GM18520 (cell line): ENCODE measurements around the gene PUS10.
"Not testable (repeated sequence)": the region's sequence is repeated elsewhere in the genome, so short reads cannot be mapped to it uniquely, and the experiment has no call there.

Source experiments
- ATAC-seq: cut with Tn5 transposase; IDR thresholded peaks from one replicate; pipeline ENCODE4 v1.9.1; 2021; ENCODE audit not compliant: unreplicated experiment

Gene PUS10

DNA sequence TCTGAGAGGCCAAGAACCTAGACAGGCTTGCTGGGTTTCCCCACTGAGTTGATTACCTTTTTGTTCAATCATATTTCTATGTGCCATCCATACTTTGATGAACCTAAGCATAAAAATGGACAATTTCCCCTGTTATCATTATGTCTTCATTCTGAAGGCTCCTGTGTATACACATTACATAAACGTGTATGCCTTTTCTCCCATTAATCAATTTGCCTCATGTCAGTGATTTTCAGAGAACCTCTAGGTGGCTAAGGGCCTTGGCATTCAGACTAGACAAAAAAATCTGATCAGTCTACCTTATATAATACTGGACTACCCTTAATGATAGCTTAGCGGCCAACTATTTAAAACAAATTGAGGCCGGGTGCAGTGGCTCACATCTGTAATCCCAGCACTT, 4.7 kb downstream of the PUS10 start:
- ATAC-seq: no peak

DNA sequence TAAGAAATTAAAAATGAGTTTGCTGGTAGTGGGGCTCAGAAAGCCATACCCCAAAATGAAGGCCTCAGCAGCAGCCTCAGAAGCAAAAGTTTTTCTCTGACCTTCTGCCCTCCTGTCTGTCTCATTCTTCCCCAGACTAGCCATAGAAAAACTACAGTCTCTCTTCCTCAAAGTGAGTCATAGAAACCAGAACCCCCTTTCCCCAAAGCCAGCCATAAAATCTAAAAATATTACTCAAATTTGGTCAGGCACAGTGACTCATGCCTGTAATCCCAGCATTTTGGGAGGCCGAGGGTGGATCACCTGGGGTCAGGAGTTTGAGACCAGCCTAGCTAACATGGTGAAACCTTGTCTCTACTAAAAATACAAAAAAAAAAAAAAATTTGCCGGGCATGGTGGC, 5.8 kb downstream of the PUS10 start:
- not testable (repeated sequence) for ATAC-seq

DNA sequence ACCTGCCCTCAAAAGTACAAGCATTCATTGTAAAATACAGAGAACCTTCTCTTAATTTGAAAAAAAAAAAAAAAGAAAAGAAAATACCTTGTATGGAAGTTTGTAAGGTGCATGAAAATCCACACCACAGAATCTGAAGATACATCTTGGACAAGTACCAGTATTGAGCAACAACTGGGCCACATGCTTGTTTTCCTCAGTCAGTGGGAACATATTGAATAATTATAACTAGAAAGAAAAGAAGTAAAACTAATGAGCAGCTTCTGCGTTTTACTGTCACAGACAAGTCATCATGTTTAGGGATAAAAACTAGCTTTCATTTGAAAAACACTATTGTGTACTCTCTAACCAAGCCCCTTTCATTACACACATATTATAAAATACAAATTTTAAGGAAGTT, 6.4 kb downstream of the PUS10 start:
- ATAC-seq: no peak

DNA sequence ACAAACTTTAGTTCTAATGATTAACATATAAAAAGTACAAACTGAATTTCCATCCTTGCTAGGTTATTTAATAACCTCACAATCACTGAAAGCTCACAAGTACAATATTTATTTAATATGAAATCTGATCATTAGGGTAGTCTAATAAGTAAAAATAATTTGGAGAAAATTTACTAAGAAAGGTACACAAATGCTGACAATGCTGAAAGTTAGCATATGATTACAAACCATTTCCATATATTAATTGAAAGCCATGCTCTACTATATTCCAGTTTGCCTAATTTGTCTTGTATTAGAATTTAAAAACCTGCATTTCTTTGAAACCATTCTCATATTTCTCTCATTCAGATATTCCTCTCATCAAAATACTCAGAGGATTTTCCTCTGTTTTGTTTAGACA, 8.7 kb downstream of the PUS10 start:
- ATAC-seq: no peak

DNA sequence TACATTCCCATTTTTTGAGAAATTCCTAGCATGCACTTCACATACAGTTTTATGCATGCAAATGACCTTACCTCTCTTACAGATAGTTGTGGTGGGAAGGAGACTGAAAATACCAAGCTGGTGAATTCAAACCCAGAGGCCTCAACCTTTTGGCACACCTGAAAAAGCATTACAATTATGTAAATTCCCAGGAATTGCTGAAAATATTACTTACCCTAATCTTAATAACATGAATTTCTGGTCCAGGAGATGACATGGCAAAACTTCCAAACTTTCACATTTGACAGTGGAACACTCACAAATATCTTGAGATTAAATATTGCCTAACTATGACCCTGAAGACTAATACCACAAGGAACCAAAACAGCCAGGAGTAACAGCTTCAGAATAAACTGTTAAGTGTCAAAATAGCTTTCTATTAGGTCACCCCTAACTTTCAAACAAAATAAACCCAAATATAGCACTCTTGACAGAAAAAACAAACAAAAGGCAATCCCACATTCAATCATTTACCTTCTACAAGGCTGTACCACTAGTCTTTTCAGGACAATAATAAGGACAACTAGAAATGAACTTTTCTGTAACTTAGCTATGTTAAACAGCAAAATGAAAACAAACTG, 11.5 kb downstream of the PUS10 start:
- ATAC-seq: no peak

DNA sequence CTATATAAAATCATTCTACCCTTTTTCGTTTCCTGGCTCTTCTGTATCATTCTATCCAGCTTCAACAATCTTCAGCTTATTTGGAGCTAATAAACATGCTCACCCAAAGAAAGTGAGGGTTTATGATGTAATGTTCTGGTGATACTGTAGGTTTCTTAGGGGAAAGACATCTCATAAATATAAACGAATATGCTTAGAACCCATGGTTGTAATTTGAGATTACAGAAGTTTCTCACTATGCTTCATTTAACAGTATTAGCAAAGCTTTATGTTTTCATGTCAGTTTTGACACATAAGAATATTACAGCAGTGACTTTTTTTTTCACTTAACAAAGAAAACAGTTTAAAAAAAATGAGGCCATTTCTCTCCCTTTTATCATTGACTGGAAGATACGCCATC, 12.3 kb downstream of the PUS10 start:
- no peak for ATAC-seq

DNA sequence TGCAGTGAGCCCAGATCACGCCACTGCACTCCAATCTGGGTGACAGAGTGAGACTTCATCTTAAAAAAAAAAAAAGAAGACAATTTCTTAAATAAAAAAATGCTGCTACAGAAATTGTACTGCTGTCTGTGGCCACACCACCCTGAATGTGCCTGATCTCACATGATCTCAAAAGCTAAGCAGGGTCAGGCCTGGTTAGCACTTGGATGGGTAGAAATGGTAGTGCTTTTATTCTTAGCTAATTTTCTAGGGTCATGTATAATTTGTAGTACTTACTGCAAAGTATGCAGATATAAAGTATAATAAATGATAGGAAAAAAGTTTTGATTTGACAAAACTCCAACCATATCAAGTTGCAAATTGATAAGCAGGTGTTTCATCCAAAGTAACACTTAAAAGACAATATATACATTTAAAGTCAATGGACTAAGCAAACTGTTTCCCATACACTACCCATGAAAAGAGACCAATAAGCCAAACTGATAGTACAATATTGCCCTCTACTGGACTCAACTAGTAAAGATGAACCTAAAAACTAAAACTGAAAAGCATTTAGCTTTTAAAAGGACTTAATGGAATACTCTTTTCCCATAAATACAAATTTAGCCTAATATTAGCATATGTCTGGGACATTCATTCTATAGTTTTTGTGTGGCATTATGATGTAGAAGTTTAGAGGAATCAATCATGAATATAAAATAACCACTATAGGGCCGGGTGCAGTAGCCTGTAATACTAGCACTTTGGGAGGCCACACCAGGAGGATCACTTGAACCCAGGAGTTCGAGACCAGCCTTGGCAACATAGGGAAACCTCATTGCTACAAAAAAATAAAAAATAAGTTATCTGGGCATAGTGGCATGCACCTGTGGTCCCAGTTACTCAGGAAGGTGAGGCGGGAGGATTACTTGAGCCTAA, 19.2 kb downstream of the PUS10 start:
- no peak for ATAC-seq

DNA sequence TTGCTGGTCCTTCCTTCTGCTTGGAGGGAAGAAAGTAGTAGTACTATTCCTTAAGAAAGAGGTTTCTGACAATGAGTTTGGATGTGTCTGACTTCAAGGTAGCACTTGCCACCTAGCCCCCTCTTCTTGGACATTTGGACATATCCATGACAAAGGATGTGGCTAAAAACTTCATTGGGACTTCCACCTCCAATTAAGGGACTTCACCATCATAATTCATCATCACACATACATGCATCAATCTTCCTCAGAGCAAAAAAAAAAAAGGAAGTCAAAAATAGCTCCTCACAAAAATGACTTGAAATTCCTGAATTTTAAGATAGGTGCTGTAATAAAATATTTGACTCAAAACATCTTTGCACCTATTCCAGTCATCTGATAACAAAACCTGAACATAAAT, 23.9 kb downstream of the PUS10 start:
- ATAC-seq: no peak

DNA sequence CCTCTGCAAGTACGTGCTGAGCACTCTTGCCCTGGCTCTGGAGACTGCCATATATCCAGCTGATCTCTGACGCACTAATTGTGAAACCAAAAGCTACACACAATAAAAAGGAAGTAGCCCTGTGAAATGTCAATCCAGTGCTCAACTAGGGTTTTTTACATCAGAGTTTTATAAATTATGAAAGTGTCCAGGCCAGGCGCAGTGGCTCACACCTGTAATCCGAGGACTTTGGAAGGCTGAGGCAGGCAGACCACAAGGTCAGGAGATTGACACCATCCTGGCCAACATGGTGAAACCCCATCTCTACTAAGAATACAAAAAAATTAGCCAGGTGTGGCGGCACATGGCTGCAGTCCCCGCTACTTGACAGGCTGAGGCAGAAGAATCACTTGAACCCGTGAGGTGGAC, 25.1 kb downstream of the PUS10 start:
- peak; percentile 98 for ATAC-seq

DNA sequence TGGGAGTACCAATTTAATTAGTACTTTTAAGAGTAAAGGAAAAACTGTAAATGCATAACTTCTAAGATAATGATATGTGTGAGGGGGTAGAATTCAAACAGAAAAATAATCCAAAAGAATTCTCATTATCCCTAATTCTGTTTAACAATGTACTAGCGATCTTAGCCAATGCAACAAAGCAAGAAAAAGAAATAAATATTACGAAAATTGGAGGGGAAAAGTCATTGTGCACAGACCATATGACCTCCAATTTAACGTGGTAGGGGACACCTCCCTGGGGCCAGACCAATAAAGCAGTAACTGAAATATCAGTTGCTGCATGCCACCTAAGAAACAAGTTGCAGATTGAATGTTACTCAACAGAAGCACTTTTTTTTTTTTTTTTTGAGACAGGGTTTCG, 26.4 kb downstream of the PUS10 start:
- no peak for ATAC-seq

DNA sequence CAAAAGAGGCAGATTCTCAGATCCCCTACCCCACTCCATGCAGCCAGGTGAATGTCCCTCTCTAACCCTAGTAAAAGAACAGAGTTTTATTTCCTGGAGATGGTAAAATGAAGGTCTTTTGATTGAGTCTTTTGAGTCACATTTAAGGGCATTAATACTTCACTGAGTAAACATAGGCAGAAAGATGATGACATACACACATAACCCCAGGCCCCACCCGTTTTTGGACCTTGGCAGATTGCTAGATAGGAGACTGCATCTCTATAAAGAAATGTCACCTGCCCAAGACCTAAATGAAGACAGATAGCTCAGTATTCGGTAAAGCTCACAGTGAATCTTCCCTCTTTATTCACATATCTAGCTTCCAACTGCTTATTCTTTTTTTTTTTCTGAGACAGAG, 28.8 kb downstream of the PUS10 start:
- no peak for ATAC-seq

DNA sequence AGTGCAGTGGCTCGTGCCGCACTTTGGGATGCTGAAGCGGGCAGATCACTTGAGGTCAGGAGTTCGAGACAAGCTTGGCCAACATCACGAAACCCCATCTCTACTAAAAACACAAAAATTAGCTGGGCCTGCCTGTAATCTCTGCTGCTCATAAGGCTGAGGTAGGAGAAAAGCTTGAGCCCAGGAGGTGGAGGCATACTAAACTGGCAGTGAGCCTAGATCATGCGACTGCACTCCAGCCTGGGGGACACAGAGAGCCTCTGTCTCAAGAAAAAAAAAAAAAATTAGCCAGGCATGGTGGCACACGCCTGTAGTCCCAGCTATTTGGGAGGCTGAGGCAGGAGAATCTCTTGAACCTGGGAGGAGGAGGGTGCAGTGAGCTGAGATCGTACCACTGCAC, 30.4 kb downstream of the PUS10 start:
- ATAC-seq: not testable (repeated sequence)

DNA sequence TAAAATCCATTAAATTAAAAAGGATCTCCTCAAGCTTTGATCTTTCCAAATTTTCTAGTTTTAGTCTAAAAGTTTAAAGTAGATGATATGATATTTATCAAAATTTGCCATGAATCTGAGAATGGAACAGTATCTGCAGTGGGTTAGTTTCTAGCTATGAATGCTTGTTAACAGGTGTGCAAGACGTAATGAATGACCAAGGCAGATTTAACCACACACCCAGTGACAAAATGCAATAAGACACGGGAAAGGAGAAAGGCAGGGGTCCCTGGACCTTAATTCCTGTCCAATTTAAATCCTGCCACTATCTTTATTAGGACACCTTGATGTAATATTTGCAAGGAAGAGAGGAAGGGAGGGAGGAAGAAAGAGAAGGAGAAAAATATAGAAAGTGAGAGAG, 31.0 kb downstream of the PUS10 start:
- ATAC-seq: no peak

DNA sequence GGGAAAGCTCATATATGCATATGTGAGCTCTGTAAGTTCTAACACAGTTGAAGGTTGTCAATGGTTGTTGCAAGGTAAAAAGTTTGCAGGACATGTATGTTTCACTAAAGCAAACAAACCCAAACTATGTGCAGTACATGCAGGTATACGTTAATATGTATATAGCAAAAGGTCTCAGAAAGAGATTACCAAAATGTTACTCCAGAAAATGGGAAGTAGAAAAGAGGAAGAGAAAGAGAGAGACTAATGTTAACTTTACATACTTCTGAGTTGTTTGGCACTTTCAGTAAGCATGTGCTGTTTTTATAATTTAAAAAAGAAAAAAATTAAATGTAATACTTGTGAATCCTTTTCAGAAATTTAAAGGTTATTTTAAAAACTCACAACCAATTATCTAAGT, 33.3 kb downstream of the PUS10 start:
- ATAC-seq: no peak

DNA sequence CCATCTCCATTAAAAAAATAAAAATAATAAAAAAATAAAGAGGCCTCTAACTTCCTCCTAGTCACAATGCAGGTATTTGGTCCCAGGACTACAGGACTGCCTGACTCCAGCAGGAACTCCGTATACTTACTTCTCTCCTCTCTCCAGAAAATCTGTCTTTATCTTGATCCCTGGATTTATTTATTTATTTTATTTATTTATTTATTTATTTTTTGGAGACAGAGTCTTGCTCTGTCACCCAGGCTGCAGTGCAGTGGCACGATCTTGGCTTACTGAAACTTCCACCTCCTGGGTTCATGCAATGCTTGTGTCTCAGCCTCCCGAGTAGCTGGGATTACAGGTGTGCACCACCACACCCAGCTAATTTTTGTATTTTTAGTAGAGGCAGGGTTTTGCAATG, 36.0 kb downstream of the PUS10 start:
- ATAC-seq: not testable (repeated sequence)

DNA sequence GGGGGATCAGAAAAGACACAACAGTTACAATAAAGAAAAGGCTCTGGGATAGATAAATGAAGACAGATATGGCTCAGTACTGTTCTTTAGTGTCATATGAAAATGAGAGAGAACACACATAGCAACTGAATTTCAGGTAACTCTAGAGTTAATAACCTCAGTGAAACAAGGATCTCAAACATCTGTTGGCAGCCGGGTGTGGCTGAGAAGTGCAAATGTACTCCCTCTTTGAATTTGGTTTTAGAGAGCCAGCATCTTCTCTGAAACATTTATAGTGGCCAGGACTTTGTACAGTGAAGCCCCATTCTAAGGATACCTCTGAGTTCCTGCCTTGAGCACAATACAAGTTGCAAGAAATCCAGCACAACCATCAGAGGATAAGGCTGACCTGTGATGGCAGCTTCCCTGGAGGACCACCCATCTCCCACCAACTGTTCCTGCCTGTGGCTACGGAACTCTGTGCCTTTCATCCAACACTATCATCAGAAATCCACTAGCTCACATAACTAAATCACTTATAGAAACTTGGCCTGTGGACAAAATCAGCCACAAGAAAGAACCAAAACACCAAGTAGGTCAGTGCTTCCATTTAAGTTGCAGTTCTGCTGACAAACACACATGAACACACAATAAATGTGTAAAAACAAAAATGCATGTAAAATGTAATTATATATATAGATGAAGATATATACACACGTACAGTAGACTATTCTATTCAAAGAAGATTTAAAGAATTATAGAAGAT, 37.8 kb downstream of the PUS10 start:
- no peak for ATAC-seq

DNA sequence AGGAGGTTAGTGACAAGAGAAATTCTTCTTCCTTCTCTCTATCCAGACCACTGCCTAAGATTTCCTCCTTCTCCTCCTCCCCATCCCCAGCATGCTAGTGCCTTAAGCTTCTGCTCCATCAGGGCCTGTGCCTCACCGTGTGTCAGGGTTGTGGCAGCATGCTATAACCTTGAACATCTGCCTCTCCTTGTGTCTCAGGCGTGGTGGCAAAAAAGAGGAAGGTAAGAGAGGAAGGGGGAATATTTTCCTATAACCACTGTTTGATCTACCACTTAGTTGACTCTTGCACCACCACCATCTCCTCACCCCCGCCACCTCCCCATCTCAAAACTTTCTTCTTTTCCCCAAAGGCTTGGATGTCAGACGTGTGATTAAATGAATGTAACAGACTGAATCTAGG, 38.8 kb downstream of the PUS10 start:
- no peak for ATAC-seq

DNA sequence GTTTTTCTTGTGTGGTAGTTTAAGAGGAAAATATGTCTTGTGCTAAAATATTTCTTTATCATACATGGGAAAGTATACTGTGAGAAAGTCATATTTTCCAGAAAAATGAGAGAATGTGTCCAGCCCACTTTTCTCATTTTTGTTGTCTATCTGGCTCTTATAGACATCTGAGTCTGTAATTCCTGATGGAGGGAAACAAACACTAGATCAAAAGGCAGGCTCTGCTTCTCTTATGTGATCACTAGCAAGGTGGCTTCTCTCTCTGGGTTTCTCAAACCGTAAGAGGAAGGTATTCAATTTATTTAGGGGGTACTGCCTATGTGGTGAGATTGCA, 40.5 kb downstream of the PUS10 start:
- ATAC-seq: no peak

DNA sequence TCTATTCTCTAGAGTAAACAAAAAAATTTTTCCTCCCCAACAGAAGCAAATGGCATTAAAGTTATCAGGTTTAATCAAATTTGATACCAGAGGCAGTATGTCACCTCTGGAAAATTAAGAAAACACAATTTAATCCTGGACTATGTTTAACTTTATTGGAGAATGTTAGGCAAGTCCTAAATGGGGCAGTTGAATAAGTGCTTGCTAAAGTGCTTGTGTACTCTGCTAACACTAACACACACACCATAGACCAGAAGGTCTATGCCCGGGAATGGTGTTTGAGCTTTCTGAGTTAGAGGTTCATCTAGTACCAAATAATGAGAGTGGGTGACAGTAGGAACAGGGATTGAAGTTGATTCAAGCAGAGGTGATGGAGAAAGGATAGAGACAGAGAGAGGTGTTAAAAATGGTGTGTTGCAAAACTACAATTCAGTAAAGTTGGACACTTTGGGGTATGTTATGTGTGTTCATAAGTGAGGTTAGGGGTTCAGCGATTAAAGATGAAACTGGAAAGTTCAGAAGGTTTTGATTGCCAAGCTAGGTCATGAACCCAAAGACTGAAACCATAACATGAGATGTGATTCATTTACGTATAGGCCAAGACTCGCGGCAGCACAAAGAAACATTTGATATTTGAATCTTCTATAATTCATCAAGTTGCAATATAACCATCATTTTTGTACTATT, 41.0 kb downstream of the PUS10 start:
- ATAC-seq: peak; percentile 61

DNA sequence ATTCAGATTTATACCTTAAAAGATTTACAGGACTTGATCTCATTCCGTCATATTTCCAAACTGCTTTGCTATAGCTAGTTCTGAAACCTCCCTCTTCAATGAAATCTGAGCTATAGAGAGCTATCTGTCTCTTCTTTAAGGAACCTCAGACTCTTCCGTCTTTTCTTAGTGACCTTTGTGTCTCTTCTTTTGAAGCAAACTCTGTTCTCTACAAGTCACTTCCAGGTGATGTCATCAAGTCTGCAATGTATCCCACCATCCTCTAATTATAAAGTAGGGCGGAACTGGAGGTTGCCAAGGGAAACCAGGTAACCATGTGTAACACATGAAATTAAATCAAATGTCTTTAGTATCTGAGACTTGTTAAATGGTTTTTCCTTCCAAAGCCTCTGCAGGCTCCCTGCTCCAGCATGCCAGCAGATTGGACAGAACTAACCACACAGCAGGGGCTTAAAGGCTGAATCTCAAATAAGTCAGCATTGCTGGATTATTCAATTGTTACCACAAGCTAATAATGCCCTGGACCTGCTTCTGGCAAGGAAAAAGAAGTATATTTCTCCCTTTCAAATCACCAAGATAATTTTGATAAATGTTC, 41.7 kb downstream of the PUS10 start:
- no peak for ATAC-seq

DNA sequence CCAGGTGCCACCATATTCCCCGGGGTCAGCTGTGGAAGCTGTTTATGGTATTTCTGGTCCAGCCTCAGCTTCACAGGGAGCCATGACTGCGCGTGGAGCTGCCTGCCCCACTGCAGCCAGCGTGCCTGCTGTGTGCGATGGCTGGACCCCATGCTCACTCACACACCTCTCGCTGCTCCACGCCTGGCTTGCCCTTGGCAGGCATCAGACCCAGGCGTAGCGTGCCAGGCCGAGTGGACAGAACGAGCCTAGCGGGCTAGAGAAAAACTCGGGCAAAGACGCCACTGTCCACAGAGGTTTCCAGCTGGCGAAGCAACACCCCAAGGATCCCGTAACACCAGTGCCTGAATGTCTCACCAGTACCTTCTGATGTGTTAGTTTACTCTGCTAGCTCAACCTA, 43.4 kb downstream of the PUS10 start:
- no peak for ATAC-seq
